IPS-NIHi11 (cell line): ENCODE data around the gene SLC22A23.

Experiments used
- DNase-seq: peaks from one replicate; pipeline ENCODE4 v3.0.0; 2012; ENCODE audit warnings: mixed read lengths, low spot score

The SLC22A23 gene

DNA sequence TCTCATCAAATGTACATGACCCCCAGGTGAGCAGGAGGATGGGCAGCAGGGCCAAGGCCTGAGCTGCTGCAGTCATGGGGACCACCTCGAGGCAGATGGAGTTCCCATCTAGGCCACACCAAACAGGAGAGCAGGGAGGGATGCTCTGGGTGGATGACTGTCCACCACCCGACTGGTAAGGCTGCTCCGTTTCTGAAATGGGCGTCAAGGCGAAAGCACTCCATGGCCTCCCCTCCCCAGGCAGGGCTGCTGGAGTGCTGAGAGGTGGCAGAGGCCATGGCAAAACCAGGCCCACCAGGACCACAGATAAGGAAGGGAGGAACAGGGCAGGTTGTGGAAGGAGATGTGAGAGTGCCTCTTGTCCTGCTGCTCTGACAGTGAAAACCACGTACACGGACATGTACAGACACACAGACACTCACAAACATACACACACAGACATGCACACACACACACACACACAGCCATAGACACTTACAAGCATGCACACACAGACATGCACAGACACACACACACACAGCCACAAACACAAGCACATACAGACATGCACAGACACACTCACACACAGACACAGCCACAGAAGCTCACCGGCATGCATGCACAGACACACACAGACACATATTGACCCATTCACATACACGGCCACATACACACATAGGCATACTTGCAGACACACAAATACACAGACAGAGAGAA, 104.9 kb downstream of the SLC22A23 start:
- no peak for DNase-seq

DNA sequence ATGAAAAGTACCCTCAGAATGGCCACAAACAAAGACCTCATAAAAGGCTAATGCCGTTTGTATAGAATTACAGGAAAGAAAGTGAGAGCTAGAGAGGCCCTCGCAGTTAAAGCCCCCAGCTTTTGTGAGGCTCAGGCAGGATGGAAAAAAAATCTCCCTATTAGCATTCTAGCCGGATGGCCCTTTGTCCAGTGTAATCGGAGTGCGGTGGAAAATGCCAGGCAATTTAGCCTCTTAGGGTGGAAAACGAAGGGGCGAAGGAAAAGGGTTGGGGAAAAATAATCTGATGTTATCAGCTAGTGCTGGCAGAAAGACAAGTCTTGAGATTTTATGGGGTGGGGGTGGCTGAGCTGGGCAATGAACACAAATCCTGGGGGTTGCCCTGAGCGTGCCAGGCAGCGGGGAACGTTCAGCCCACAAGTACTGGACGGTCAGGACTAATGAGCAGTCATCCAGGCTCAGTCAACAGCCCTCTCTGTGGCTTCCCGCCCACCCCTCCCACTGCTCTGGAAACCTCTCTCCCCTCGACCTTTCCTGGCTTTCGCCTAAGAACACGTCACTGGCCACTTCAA, 105.7 kb downstream of the SLC22A23 start:
- DNase-seq: no peak

DNA sequence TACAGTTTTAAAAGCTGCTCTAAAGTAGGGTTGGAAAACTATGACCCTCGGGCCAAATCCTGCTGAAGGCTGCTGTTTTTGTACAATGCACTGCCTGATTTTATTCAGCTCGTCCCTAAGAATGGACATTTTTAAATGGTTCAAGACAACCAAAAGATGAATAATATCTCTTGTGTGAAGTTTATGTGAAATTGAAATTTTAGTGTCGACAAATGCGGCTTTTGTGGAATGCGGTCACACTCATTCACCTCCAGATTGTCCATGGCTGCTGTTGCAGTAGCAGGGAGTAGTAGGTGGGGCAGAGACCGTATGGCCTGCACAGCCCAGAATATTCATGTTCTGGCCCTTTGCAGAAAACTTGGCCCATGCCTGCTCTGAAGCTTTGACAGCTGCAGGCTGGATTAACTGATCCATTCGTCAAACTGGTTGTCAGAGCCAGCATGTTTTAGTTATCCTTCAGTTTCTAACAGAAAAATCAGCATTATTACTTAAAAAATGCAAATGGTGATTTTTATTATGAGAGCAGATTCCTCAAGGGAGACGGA, 106.5 kb downstream of the SLC22A23 start:
- DNase-seq: no peak

DNA sequence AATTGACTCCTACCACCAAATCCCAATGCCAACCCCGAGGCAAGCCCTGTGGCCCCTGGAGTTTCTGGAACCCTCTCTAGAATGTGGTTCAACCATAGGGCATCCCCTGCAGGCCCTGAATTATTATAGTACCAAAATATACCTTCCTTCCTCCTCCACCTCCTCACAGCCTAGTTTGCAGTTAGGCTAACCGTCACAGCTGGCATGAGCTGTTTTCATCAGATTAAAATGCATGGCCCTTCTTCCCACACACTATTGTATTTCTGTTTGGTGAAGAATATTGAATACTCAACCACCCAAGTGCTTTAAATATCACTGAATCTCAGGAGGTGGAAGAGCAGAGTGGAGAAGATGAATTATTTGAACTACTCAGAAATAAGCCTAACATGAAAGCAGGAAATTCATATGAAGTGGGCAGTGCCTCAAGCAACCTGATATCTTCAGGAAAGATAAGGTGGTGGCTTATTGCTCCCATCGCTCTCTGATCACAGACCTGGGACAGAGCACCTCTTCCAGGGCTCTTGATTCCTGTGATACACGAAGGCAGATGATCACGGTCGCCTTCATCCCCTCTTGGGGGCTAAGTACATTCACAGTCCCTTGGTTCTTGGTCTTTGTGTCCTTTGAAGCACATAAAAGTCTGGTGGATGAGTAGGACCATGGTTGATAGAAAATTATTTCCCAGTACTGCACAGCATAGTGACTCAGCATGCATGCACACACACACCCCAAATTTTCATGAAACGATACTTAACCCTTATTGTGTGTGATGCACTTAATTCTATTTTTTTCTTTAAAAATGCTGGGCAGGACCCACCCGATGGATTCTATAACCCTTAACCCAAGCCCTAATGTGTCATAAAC, 107.2 kb downstream of the SLC22A23 start:
- DNase-seq: no peak

DNA sequence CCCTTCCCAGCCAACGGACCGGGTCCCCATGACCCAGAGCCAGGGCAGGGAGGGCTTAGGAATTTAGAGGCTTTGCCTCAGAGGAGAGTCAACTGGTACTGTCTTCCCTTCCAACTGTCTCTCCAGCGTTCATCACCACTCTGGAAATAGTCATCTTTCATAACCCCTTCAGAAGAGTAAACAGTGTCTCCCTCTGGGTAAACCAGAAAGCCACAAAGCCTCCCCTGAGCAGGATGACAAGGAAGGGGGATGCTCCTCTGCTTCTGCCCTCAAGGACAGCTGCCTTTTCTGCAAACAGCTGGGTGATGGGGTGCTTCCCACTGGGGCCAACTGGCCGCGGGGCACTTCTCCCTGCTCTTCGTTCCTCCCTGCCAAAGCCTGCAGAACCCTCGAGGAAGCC, 108.0 kb downstream of the SLC22A23 start:
- no peak for DNase-seq

DNA sequence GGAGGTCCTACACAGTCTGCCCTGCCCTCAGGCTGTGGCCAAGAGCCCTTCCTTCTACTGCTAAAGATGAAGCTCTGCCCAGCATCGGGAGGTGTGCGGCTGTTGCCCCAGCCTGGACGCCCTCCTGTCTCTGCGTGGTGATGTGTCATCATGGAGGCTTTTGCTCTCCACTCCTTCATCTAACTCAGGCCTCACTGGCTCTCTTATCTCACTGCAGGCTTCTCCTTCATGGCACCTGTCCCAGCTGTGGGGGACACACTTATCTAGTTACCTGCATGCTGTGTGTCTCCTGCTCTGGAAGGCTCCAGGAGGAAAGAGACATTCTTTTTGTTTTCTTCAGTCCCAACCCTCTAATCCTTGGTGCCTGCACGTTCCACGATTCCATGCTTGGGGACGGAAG, 109.0 kb downstream of the SLC22A23 start:
- no peak for DNase-seq

DNA sequence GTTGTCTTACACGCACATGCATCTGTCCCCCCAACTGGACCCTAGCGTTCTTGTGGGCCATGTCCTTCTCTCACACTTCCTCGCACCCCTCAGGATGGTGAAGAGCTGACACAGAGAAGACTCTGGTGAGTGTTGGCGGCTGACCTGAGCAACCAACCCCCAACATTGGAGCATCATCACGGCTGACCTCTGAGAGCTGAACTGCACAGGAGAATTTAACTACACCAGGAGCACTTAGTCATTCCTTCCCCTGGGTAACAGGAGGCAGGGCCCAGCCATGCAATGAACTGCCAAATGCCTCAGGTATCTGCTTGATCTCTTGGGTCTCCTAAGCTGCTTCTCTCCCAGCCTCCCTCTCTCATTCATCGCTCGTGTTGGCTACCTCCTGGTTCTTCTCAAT, 109.6 kb downstream of the SLC22A23 start:
- no peak for DNase-seq

DNA sequence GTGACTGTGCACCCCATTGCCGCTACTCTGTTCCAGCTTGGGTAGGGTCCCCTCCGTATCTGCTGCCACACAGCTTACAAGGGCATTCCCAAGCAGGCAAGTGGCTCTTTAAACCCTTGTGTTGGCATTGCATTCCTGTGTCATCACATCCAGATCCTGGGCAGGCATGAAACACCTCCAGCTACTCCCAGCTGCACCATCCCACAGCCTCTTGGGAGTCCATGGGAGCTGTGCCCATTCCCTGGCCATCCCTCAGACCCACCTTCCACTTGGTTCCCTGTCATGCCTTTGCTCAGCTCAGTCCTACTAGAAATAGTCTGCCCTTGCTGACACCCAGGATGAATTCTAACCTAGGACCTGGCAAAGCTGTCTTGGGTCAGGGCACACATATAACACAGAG, 110.4 kb downstream of the SLC22A23 start:
- no peak for DNase-seq

DNA sequence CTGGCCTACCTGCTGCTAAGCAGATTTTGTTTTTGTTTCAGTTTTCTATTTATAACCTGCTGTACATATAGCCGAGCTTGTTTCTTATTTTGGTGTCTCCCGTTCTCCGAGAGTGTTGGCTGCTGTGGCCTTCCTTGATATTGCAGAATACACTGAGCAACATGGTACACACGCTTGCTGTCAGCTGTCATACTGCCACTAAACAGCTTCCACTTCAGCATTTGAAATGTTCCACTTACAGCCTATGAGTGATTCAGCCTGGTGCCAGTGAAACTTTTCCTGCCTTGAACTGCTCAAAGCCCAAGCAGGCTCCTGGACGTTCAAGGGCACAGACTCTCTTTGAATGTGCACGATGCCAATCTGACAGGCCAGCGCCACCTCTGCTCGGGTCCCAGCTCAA, 111.0 kb downstream of the SLC22A23 start:
- no peak for DNase-seq

DNA sequence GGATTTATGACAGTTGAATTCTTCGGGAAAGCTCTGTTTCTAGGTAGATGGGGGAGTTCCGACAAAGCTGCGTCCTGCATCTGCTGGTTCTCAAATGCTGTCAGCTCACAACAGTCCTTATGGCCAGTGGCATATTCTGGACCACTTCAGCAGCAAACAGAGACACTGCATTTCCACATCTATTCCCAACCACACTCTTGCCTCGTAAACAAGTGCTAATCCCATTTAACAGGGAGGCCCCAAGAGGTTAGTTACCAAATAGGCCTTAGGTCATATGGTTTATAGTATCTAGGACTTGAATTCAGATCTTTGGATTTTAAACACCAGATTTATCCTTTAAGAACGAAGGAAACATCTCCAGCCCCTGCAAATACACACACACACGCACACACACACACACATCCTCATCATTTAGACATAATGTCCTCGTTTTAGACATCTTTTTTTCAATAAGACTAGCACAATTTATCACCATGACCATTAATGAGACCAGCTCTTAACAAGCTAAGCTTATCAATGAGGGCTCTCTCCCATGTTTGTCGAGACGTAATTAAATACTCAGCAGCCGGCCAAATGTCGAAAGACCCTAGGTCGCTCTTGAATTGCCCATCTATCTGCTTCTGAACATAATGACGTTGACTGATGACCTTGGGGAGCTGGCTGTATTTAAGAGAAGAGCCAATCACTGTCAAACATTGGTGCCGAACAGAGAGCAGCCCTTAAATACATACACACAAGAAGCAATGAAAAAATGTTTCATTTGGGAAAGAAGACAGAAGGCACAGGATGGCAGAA, 113.6 kb downstream of the SLC22A23 start:
- DNase-seq: no peak

DNA sequence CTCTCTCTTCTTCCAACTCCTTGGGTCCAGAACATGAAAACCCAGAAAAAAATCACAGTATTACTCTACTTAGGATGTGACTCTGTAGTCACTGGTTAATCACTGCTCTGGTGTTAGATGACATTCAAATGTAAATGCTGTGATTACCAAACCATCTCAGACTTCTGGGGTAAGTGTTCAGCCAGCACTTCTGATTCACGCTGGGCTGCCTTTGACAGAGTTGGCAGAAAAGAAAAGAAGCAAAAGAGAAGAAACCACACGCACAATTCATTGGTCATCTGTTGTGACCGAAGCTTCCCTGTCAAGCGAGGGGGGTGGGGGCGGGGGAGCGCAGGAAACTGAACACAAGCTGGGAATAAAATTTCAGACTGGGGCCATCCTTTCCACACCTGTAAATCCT, 115.4 kb downstream of the SLC22A23 start:
- peak; percentile 28 for DNase-seq

DNA sequence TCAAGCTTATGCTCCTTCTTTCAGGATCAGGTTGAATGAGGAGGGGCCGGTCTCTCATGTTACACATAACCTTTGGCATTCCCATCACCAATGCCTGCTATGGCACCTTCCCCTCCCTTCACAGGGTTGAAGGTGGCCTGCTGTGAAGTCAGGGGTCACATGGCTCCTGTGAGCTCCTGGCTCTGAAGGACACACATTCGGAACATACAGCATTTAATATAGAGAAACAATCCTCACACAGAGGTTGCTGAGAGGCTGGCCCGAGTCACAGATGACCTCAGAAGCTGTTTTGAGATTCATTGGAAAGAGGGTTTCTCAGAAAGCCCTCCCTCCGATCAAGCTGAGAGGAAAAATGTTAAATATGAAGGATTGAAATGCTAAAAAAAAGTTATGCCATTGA, 116.0 kb downstream of the SLC22A23 start:
- peak; percentile 42 for DNase-seq

DNA sequence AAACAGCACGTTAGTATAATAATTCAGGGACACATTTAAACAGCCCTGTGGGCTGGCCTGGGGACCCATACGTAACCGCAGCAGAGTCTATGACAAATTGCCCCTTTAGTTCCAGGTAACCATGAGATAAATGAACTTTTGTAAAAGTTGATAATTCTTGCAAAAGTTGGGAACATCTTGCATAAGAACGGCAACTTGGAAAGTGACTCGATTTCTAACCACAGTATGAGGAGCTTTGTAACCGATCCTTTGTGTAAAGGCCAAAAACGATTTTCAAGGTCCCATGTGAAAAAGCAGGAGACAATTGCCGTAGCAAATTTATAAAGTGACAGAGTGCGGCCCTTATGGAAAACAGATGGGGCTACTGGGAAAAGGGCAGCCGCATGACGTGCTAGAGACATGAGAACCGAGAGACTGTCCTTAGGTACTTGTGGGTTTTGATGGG, 116.5 kb downstream of the SLC22A23 start:
- DNase-seq: no peak

DNA sequence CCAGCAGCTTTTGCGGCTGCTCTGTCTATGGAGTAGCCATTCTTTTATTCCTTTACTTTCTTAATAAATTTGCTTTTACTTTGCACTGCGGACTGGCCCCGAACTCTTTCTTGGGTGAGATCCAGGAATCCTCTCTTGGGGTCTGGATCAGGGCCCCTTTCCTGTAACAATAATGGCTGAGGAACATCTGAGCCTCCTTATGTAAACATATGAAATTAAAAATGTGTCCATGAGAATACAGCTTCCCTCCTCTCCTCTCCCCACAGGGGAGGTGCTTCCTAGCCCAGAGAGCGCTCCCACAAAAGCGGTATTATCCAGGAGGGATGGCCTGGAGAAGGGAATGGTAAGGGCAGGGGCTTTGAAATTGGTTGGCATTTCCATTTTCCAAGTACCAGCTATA, 117.0 kb downstream of the SLC22A23 start:
- no peak for DNase-seq

DNA sequence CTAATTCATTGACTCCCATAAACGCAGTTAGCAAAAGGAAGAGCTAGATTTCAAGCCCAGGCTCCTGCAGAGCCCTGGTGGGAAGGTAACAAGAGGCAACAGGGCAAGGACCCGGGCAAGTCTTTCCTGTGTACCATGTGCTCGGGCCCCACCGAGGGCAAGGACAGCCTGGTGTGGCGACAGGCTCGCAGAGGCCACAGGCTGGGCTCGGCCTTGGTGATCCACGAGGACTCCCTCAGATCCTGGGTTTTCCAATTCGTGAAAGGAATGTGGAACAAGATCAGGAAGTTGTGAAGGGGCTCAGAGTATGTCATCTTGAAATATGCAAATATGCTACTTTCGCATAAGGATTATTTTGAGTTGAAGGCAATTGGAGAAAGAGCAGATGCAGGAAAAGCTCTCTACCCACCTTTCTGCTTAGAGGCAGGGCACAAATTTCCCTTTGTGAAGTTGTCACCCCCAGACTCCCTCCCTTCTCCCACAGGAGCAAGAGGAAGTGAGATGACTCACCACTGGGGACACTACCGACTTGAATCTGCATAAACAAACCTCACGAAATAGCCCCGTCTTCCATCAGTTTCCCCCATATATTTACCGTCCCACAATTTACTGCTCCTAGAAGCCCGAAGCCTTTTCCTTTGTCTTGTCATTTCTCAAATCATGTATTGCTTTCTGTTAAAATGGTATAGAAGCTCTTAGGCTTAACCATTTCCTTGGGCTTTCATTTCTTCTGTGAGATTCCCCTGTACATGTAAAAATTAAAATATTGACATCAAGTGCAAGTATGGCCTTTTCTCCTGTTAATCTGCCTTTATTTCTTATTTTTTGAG, 119.1 kb downstream of the SLC22A23 start:
- peak; percentile 47 for DNase-seq

DNA sequence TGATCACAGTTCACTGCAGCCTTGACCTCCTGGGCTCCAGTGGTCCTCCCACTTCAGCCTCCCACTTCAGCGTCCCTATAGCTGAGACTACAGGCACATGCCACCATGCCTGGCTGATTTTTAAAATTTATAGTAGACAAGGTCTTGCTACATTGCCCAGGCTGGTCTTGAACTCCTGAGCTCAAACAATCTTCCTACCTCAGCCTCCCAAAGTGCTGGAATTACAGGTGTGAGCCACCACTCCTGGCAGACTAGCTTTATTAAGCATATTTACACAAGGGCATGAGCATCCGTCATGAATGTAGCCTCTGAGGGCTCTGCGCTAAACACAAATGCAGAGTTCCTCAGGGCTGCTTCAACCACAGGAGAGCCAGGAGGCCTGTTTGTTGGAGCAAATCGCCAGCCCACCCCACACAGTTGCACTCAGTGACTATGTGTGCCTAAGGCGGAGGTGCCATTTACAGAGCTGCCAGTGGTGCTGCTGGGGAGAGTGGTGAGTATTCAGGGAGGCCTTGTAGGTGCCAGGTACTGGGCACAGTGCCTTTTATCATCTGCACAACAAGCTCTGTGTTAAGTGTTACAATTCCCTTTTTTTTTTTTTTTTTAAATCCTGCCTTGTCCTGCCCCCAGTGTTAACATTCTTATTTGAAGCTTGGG, 119.9 kb downstream of the SLC22A23 start:
- no peak for DNase-seq

DNA sequence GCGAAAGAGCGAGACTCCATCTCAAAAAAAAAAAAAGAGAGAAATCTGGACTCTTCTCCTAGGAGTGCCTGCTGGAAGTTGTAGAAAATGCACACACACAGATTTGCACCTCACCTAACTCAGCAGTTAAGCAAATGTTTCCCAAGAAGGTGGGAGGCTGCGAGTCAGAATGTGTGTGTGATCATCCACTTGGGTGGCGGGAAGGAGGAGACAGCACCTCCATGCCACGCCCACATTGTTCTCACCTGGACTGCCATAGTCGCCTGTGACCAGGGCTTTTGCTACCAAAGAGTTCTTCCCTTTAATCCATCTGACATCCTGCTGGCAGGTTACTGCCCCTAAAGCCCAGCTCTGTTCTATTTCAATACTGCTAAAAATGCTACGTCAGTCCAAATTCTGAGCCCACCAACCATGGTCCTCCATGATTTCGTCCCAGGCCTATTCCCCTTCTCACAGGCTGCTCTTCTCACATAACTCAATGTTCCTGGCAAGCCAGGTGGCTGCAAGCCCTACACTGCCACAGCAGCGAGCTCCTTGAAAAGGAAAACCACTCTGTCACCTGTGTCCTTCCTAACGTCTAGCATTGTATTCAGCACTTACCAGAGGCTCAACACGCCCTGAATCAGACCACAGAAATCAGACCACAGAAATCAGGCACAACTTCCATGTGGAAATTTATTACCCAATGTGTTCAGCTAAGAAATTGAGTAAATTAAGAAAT, 120.6 kb downstream of the SLC22A23 start:
- DNase-seq: no peak

DNA sequence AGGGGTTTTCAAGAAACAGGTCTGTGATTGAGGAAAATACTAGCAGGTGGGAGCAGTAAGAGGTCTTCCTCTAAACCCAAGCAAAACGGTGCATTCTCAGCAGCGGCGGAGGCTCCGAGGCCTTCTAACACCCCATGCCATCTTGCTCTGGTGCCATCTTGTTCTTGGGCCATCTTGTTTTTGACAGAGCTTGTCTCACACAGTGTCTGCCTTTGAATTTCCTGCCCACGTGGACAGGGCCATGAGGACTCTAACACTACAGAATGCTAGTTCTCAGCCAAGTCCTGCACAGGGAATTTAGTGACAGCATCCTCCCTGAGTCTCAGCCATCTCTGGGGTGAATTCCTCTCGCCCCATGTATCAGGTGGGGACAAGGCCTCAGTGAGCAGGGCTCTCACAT, 121.7 kb downstream of the SLC22A23 start:
- no peak for DNase-seq

DNA sequence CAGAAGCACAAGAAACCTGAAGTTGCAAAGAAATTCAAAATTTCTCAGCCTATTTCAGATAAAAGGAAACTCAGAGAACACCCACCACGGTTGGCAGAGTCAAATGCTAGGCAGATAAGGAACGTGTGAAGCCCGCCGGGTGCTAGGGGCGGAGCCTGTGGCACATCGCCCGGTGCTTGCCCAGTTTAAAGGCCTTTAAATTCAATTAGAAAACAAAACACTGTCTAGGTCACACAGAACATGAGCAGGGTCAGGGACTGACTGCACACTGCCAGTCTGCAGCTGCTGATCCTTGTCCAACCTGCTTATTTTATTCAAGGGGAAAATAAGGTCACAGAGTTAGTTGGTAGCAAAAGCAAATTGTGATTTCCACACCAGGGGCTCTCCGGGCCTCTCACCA, 122.3 kb downstream of the SLC22A23 start:
- no peak for DNase-seq

DNA sequence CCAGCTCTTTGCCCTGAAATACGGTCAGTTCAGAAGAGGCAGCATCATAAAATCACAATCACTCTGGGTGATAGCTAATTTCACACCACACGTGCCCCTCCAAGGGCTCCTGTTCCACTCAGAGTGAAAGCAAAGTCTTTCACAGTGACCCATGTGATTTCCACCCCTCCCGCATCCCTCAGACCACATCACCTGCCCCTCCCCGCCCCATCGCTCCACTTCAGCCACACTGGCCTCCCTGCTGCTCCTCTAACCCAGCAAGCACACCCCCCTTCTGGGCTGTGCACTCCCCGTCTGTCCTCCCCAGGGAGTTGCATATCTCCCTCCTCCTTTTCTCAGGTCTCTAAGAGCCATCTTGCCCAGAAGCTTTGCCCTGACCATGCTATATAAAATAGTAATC, 123.6 kb downstream of the SLC22A23 start:
- no peak for DNase-seq
